Mononuclear cell (primary cell): Measurements from ENCODE around the gene SIN3B. TPM values are rescaled to one million over a fixed set of nuclear protein-coding genes. Genes with fewer than 3 reads are reported as not detected.

ENCODE experiments used
- H3K27me3 ChIP-seq: 2 replicates; pipeline ENCODE4 v1.6.0; 2011; ENCODE audit warnings: low read length, control low read depth; ENCODE audit not compliant: insufficient read depth
- H3K4me1 ChIP-seq: 2 replicates; pipeline ENCODE4 v1.5.1; 2011; ENCODE audit warnings: mild to moderate bottlenecking, low read length, control low read depth; ENCODE audit not compliant: insufficient read depth
- H3K4me3 ChIP-seq: 2 replicates; pipeline ENCODE4 v1.5.1; 2011; ENCODE audit warnings: mild to moderate bottlenecking, low read length, moderate library complexity
- H3K9me3 ChIP-seq: 2 replicates; pipeline ENCODE4 v1.5.1; 2011; ENCODE audit warnings: low read depth, mild to moderate bottlenecking, control low read depth, low read length
- total RNA-seq: library from RNA; depleted of rRNA; stranded (reverse); fragments of >200 nt; gene quantifications from one replicate; pipeline ENCODE4 v1.2.3, GENCODE V29; 2012

SIN3B gene
- total RNA-seq, 1 donor, result 27.4 TPM

- peaks cover 3% of the 10 kb centered on the region for H3K27me3 ChIP-seq
- H3K9me3 ChIP-seq, result peaks cover 10% of the 10 kb centered on the region
- H3K4me1 ChIP-seq, result peaks cover 17% of the 10 kb centered on the region
- no peak overlapping the region for H3K4me3 ChIP-seq
Measured at GRCh38 chr19:16886305-16886880, 57.2 kb downstream of the SIN3B start.

- Histone ChIP-seq H3K9me3 (no peaks in the 10 kb centered on the region), H3K4me3 (no peak overlapping the region), H3K27me3 (peaks cover 3% of the 10 kb centered on the region), H3K4me1 (peaks cover 17% of the 10 kb centered on the region)
Measured at GRCh38 chr19:16887353-16888265, 58.4 kb downstream of the SIN3B start.

GRCh38 chr19:16888629-16889365, 59.6 kb downstream of the SIN3B start, which contains the start of gene F2RL3:
F2RL3 (plus strand) TSS chr19:16888999; CDS start chr19:16889190, 191 bp downstream.
- peaks cover 27% of the 10 kb centered on the region for H3K4me1 ChIP-seq
- H3K27me3 ChIP-seq, result peaks cover 3% of the 10 kb centered on the region
- H3K4me3 ChIP-seq, result no peak within 1 kb of the TSS
- no peaks in the 10 kb centered on the region for H3K9me3 ChIP-seq

GRCh38 chr19:16889366-16889882, 60.2 kb downstream of the SIN3B start:
- H3K27me3 ChIP-seq, result peaks cover 3% of the 10 kb centered on the region
- no peak overlapping the region for H3K4me3 ChIP-seq
- H3K9me3 ChIP-seq, result no peaks in the 10 kb centered on the region
- peaks cover 32% of the 10 kb centered on the region for H3K4me1 ChIP-seq

- Histone ChIP-seq H3K9me3 (no peaks in the 10 kb centered on the region), H3K4me3 (no peak overlapping the region), H3K27me3 (peaks cover 3% of the 10 kb centered on the region), H3K4me1 (peaks cover 32% of the 10 kb centered on the region)
Measured at GRCh38 chr19:16889883-16890460, 60.8 kb downstream of the SIN3B start.

GRCh38 chr19:16890461-16891184, 61.4 kb downstream of the SIN3B start:
- Histone ChIP-seq H3K27me3 (peaks cover 3% of the 10 kb centered on the region), H3K4me3 (no peak overlapping the region), H3K4me1 (peaks cover 32% of the 10 kb centered on the region), H3K9me3 (no peaks in the 10 kb centered on the region)

GRCh38 chr19:16891696-16892382, 62.6 kb downstream of the SIN3B start:
- Histone ChIP-seq H3K9me3 (no peaks in the 10 kb centered on the region), H3K4me3 (no peak overlapping the region), H3K27me3 (peaks cover 3% of the 10 kb centered on the region), H3K4me1 (peaks cover 39% of the 10 kb centered on the region)

- Histone ChIP-seq H3K9me3 (no peaks in the 10 kb centered on the region), H3K4me3 (no peak overlapping the region), H3K27me3 (peaks cover 3% of the 10 kb centered on the region), H3K4me1 (peaks cover 40% of the 10 kb centered on the region)
Measured at GRCh38 chr19:16892436-16892835, 63.2 kb downstream of the SIN3B start.

GRCh38 chr19:16892868-16893685, 63.9 kb downstream of the SIN3B start:
- H3K27me3 ChIP-seq, result peaks cover 3% of the 10 kb centered on the region
- no peak overlapping the region for H3K4me3 ChIP-seq
- peaks cover 43% of the 10 kb centered on the region for H3K4me1 ChIP-seq
- no peaks in the 10 kb centered on the region for H3K9me3 ChIP-seq

GRCh38 chr19:16893686-16893989, 64.4 kb downstream of the SIN3B start:
- Histone ChIP-seq H3K4me3 (no peak overlapping the region), H3K4me1 (peaks cover 40% of the 10 kb centered on the region), H3K9me3 (no peaks in the 10 kb centered on the region), H3K27me3 (peaks cover 3% of the 10 kb centered on the region)

GRCh38 chr19:16894080-16894479, 64.9 kb downstream of the SIN3B start:
- Histone ChIP-seq H3K9me3 (no peaks in the 10 kb centered on the region), H3K4me3 (no peak overlapping the region), H3K27me3 (peaks cover 1% of the 10 kb centered on the region), H3K4me1 (peaks cover 36% of the 10 kb centered on the region)

GRCh38 chr19:16895467-16896145, 66.4 kb downstream of the SIN3B start:
- H3K4me3 ChIP-seq, result no peak overlapping the region
- no peaks in the 10 kb centered on the region for H3K27me3 ChIP-seq
- H3K4me1 ChIP-seq, result peaks cover 45% of the 10 kb centered on the region
- no peaks in the 10 kb centered on the region for H3K9me3 ChIP-seq
